H54 (cell line): ENCODE data around the gene TOR1B.

Experiments
- DNase-seq: peaks from one replicate; pipeline ENCODE4 v3.0.0; 2011; ENCODE audit warnings: low spot score, mixed read lengths; ENCODE audit not compliant: insufficient read length
- FAIRE-seq: peaks from 3 replicates; lab custom pipeline; 2011; peaks lifted over from hg19 to GRCh38; lab: Jason Lieb, UNC
- POLR2A ChIP-seq: IDR thresholded peaks from 2 replicates; pipeline ENCODE4 v1.6.1; 2011; ENCODE audit warnings: low read depth, mild to moderate bottlenecking, low read length

The TOR1B gene

GRCh38 chr9:129852579-129852978, 49.6 kb downstream of the TOR1B start:
- DNase-seq = no peak
- FAIRE-seq = no peak
- TF ChIP-seq POLR2A = no peak

GRCh38 chr9:129853614-129854013, 50.6 kb downstream of the TOR1B start:
- DNase-seq (no peak), FAIRE-seq (no peak)
- no peak for TF ChIP-seq POLR2A

GRCh38 chr9:129854588-129855110, 51.7 kb downstream of the TOR1B start:
- no peak for TF ChIP-seq POLR2A
- FAIRE-seq = no peak
- DNase-seq = no peak

GRCh38 chr9:129857207-129857606, 54.2 kb downstream of the TOR1B start:
- no peak for TF ChIP-seq POLR2A
- no peak for DNase-seq
- FAIRE-seq = no peak

- FAIRE-seq (no peak), DNase-seq (no peak)
- TF ChIP-seq POLR2A = no peak
Observed at GRCh38 chr9:129858167-129858962, 55.4 kb downstream of the TOR1B start.
